Dendritic cell treated with granulocyte-macrophage colony-stimulating factor and Interleukin-4, amounts not matched to agents 40 ng/mL and 50 ng/mL, for 4 days (primary cell): ENCODE data around the gene WDHD1.
A peak's percentile ranks its signal among the peaks of the same experiment; 100 is the strongest.
"Not testable (repeated sequence)": the region's sequence is repeated elsewhere in the genome, so short reads cannot be mapped to it uniquely, and the experiment has no call there.

Experiments used
- H3K27ac Mint-ChIP-seq: one replicate; pipeline ENCODE4 v1.8.0; 2022; ENCODE audit warnings: mild to moderate bottlenecking, mixed read lengths
- H3K27me3 Mint-ChIP-seq: one replicate; pipeline ENCODE4 v1.8.0; 2022; ENCODE audit warnings: mild to moderate bottlenecking, mixed read lengths
- H3K36me3 Mint-ChIP-seq: one replicate; pipeline ENCODE4 v1.8.0; 2022; ENCODE audit warnings: low read depth, mixed read lengths
- H3K4me1 Mint-ChIP-seq: one replicate; pipeline ENCODE4 v1.8.0; 2022; ENCODE audit warnings: low read depth, mixed read lengths
- H3K4me3 Mint-ChIP-seq: one replicate; pipeline ENCODE4 v1.8.0; 2022; ENCODE audit warnings: mild to moderate bottlenecking, moderate library complexity, mixed read lengths
- H3K9me3 Mint-ChIP-seq: one replicate; pipeline ENCODE4 v1.8.0; 2022; ENCODE audit warnings: mixed read lengths
- intact Hi-C: fragments of 100-400 bp; cut with micrococcal nuclease; formaldehyde crosslinking; loops from one replicate; pipeline ENCODE4 v1.15.0; 2022

WDHD1 gene

GRCh38 chr14:55026793-55027561 is at the start of gene WDHD1, which contains the start of gene SOCS4:
Gene WDHD1 (minus strand): TSS chr14:55027099. CDS start chr14:55026787, 312 bp downstream.
Gene SOCS4 (plus strand): TSS chr14:55027236. CDS start chr14:55043042, 15,806 bp downstream.
- H3K27ac Mint-ChIP-seq: peak within 1 kb of the TSS; percentile 96
- H3K27me3 Mint-ChIP-seq: no peaks in the 10 kb centered on the region
- intact Hi-C loops: loop anchor here (2.0 kb wide), 1 partner anchor 24 kb away; the partner anchor contains the start of gene MAPK1IP1L
- no peaks in the 10 kb centered on the region for H3K9me3 Mint-ChIP-seq
- peaks cover 33% of the 10 kb centered on the region for H3K4me1 Mint-ChIP-seq
- H3K4me3 Mint-ChIP-seq: peak within 1 kb of the TSS; percentile 96
- H3K36me3 Mint-ChIP-seq: peaks cover 9% of the 10 kb centered on the region

GRCh38 chr14:55075628-55076175 is 48.8 kb upstream of the WDHD1 start:
- Mint-ChIP-seq H3K27ac (no peak overlapping the region), H3K4me3 (no peak overlapping the region), H3K27me3 (no peaks in the 10 kb centered on the region), H3K9me3 (no peaks in the 10 kb centered on the region), H3K36me3 (no peaks in the 10 kb centered on the region), H3K4me1 (peaks cover 47% of the 10 kb centered on the region)
- intact Hi-C loops: no loop called here

GRCh38 chr14:55074662-55075061 is 47.8 kb upstream of the WDHD1 start:
- peaks cover 43% of the 10 kb centered on the region for H3K4me1 Mint-ChIP-seq
- no peaks in the 10 kb centered on the region for H3K27me3 Mint-ChIP-seq
- intact Hi-C loops: no loop called here
- no peaks in the 10 kb centered on the region for H3K36me3 Mint-ChIP-seq
- no peak overlapping the region for H3K27ac Mint-ChIP-seq
- H3K9me3 Mint-ChIP-seq: no peaks in the 10 kb centered on the region
- no peak overlapping the region for H3K4me3 Mint-ChIP-seq

- H3K9me3 Mint-ChIP-seq: no peaks in the 10 kb centered on the region
- intact Hi-C loops: no loop called here
- H3K36me3 Mint-ChIP-seq: no peaks in the 10 kb centered on the region
- H3K4me1 Mint-ChIP-seq: peaks cover 35% of the 10 kb centered on the region
- no peak overlapping the region for H3K4me3 Mint-ChIP-seq
- H3K27ac Mint-ChIP-seq: no peak overlapping the region
- H3K27me3 Mint-ChIP-seq: no peaks in the 10 kb centered on the region
These were observed 47.0 kb upstream of the WDHD1 start for GRCh38 chr14:55073856-55074255.

GRCh38 chr14:55071870-55072640 is 45.2 kb upstream of the WDHD1 start:
- peak overlapping the region; percentile 39 for H3K27ac Mint-ChIP-seq
- H3K4me3 Mint-ChIP-seq: no peak overlapping the region
- intact Hi-C loops: no loop called here

GRCh38 chr14:55070981-55071411 is 44.1 kb upstream of the WDHD1 start:
- H3K4me3 Mint-ChIP-seq: no peak overlapping the region
- H3K4me1 Mint-ChIP-seq: peaks cover 29% of the 10 kb centered on the region
- intact Hi-C loops: no loop called here
- no peaks in the 10 kb centered on the region for H3K27me3 Mint-ChIP-seq
- H3K36me3 Mint-ChIP-seq: peaks cover 20% of the 10 kb centered on the region
- H3K27ac Mint-ChIP-seq: peak overlapping the region; percentile 39
- no peaks in the 10 kb centered on the region for H3K9me3 Mint-ChIP-seq

More at GRCh38 chr14:55071870-55072640, 45.2 kb upstream of the WDHD1 start:
- H3K9me3 Mint-ChIP-seq: no peaks in the 10 kb centered on the region
- peaks cover 30% of the 10 kb centered on the region for H3K4me1 Mint-ChIP-seq
- peaks cover 9% of the 10 kb centered on the region for H3K36me3 Mint-ChIP-seq
- H3K27me3 Mint-ChIP-seq: no peaks in the 10 kb centered on the region

GRCh38 chr14:55066223-55066622 is 39.3 kb upstream of the WDHD1 start:
- H3K27me3 Mint-ChIP-seq: no peaks in the 10 kb centered on the region
- no peaks in the 10 kb centered on the region for H3K9me3 Mint-ChIP-seq
- H3K4me3 Mint-ChIP-seq: no peak overlapping the region
- peaks cover 65% of the 10 kb centered on the region for H3K36me3 Mint-ChIP-seq
- H3K27ac Mint-ChIP-seq: no peak overlapping the region
- H3K4me1 Mint-ChIP-seq: peaks cover 16% of the 10 kb centered on the region
- intact Hi-C loops: no loop called here

- Mint-ChIP-seq H3K4me1 (peaks cover 8% of the 10 kb centered on the region), H3K4me3 (no peak overlapping the region), H3K9me3 (no peaks in the 10 kb centered on the region), H3K36me3 (peaks cover 73% of the 10 kb centered on the region), H3K27me3 (no peaks in the 10 kb centered on the region), H3K27ac (no peak overlapping the region)
- intact Hi-C loops: no loop called here
These were observed 38.5 kb upstream of the WDHD1 start for GRCh38 chr14:55065411-55065810.

GRCh38 chr14:55064896-55065295 is 38.0 kb upstream of the WDHD1 start:
- not testable (repeated sequence) for H3K27ac Mint-ChIP-seq

GRCh38 chr14:55062517-55063351 is 35.8 kb upstream of the WDHD1 start:
- no peak overlapping the region for H3K4me3 Mint-ChIP-seq
- peaks cover 88% of the 10 kb centered on the region for H3K36me3 Mint-ChIP-seq
- no peaks in the 10 kb centered on the region for H3K27me3 Mint-ChIP-seq
- no peaks in the 10 kb centered on the region for H3K9me3 Mint-ChIP-seq
- no peak overlapping the region for H3K27ac Mint-ChIP-seq
- intact Hi-C loops: no loop called here
- H3K4me1 Mint-ChIP-seq: peaks cover 13% of the 10 kb centered on the region

More at GRCh38 chr14:55064896-55065295, 38.0 kb upstream of the WDHD1 start:
- H3K4me3 Mint-ChIP-seq, H3K9me3 Mint-ChIP-seq, H3K27me3 Mint-ChIP-seq, intact Hi-C loops, H3K4me1 Mint-ChIP-seq: not testable (repeated sequence)
- H3K36me3 Mint-ChIP-seq: peaks cover 76% of the 10 kb centered on the region

GRCh38 chr14:55059333-55059732 is 32.4 kb upstream of the WDHD1 start:
- H3K4me1 Mint-ChIP-seq: peaks cover 16% of the 10 kb centered on the region
- no peaks in the 10 kb centered on the region for H3K27me3 Mint-ChIP-seq
- peaks cover 68% of the 10 kb centered on the region for H3K36me3 Mint-ChIP-seq
- intact Hi-C loops: loop anchor here (10.0 kb wide), 1 partner anchor 215 kb away; the partner anchor contains the start of gene FBXO34
- H3K27ac Mint-ChIP-seq: no peak overlapping the region
- no peak overlapping the region for H3K4me3 Mint-ChIP-seq
- H3K9me3 Mint-ChIP-seq: no peaks in the 10 kb centered on the region

- Mint-ChIP-seq H3K4me1 (peaks cover 24% of the 10 kb centered on the region), H3K4me3 (no peak overlapping the region), H3K27ac (no peak overlapping the region), H3K9me3 (no peaks in the 10 kb centered on the region), H3K27me3 (no peaks in the 10 kb centered on the region), H3K36me3 (peaks cover 68% of the 10 kb centered on the region)
- intact Hi-C loops: loop anchor here (10.0 kb wide), 1 partner anchor 217 kb away; the partner anchor contains the start of gene FBXO34
These were observed 31.0 kb upstream of the WDHD1 start for GRCh38 chr14:55057919-55058318.

- no peaks in the 10 kb centered on the region for H3K27me3 Mint-ChIP-seq
- peaks cover 35% of the 10 kb centered on the region for H3K36me3 Mint-ChIP-seq
- no peak overlapping the region for H3K27ac Mint-ChIP-seq
- intact Hi-C loops: loop anchor here (10.0 kb wide), 1 partner anchor 221 kb away; the partner anchor contains the start of gene FBXO34
- no peaks in the 10 kb centered on the region for H3K9me3 Mint-ChIP-seq
- peaks cover 29% of the 10 kb centered on the region for H3K4me1 Mint-ChIP-seq
- no peak overlapping the region for H3K4me3 Mint-ChIP-seq
These were observed 27.2 kb upstream of the WDHD1 start for GRCh38 chr14:55054098-55054497.
